SH-SY5Y (cell line): Measurements from ENCODE around the gene BACH2.

Experiments used
- GATA2 ChIP-seq: IDR thresholded peaks from 2 replicates; pipeline ENCODE4 v1.6.1; 2011; ENCODE audit warnings: mild to moderate bottlenecking, low read depth, low read length
- GATA3 ChIP-seq: IDR thresholded peaks from 2 replicates; pipeline ENCODE4 v1.6.1; 2011; ENCODE audit warnings: low read depth, mild to moderate bottlenecking, low read length, moderate library complexity

DNA sequence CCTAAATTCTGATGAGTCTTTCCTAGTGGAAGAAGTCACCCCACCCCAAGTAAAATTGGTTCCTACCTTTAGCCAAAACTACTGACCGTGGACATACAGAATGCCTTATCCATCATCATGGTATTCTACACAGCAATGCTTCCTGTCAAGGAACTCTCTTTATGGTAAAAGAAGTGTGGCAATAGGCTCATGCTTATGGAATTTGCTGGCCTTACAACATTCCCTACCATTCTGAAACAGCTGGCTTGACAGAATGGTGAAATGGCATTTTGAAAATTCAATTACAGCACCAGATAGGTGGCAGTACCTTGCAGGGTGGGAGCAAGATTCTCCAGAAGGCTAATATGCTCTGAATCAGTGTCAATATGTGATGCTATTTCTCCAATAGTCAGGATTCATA, 41.8 kb upstream of the BACH2 start:
- TF ChIP-seq GATA3 (no peak), GATA2 (no peak)
